ENCODE results near the gene GALNTL6.

DNA sequence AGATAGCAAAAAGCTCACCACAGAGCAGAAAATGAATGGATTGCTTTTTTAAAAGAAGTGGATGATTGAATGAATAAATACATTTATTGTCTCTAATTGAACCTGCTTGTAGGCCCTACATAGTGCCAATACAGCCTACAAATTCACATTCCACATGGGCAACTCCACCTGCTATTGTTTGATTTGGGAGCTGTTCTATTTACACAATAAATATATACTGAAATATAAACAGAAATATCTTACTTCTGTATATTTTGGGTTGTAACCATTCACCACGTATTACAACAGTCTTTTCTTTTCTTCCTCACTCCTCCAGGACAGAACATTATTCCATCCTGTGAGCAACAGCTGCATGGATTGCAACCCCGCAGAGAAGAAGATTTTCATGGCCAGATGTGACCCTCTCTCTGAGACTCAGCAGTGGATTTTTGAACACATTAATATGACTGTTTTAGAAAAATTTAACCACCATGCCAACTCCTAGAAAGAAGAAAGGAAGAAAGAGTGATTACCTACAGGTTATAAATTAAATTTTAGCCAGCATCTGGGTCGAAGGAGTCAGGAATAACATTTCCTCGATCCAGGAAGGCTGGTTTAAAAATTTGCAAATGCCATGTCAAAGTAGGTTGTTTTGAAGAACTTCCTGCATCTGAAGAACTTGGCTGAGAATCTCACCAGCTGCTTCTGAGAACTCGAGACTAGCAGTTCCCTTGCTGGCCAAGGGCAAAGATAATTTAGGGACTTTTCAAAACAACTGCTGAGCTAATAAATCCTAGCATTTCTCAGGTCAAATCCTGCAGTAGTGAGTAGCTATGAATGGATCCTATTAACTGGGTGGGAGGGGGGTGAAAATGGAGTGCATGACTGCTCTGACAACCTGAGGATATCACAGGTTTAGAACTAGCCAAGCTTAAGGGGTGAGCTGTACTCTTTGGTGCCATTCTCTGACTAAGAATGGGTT, 1226.7 kb downstream of the GALNTL6 start:
- TF ChIP-seq, protein P1, sequence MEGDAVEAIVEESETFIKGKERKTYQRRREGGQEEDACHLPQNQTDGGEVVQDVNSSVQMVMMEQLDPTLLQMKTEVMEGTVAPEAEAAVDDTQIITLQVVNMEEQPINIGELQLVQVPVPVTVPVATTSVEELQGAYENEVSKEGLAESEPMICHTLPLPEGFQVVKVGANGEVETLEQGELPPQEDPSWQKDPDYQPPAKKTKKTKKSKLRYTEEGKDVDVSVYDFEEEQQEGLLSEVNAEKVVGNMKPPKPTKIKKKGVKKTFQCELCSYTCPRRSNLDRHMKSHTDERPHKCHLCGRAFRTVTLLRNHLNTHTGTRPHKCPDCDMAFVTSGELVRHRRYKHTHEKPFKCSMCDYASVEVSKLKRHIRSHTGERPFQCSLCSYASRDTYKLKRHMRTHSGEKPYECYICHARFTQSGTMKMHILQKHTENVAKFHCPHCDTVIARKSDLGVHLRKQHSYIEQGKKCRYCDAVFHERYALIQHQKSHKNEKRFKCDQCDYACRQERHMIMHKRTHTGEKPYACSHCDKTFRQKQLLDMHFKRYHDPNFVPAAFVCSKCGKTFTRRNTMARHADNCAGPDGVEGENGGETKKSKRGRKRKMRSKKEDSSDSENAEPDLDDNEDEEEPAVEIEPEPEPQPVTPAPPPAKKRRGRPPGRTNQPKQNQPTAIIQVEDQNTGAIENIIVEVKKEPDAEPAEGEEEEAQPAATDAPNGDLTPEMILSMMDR (IDR thresholded peaks at IDR 0.05): no peak
- no peak for TF ChIP-seq POLR2A (IDR thresholded peaks at IDR 0.05)

Data from Peyer's patch (tissue), 4 donors.